ENCODE measurements around the gene IFNAR1. TPM values are rescaled to one million over a fixed set of nuclear protein-coding genes. Genes with fewer than 3 reads are reported as not detected.
A peak's percentile ranks its signal among the peaks of the same experiment; 100 is the strongest.

Gene IFNAR1
- total and polyA plus RNA-seq, 2 of the 4 experiments (the other 2 are of a cell fraction) = 7.8 to 9.9 TPM

- no peak overlapping the region for H3K4ac ChIP-seq (ENCODE audit: low read depth, low read length)
- no peaks in the 10 kb centered on the region for H4K20me1 ChIP-seq (ENCODE audit: insufficient read depth, low read length)
- ChIA-PET CTCF (no interaction called here), POLR2A (ENCODE audit: unreplicated experiment) (interaction anchor here (0.7 kb wide), 1 partner anchor 20 kb away, joined by 11 read pairs; no protein-coding TSS in a partner anchor)
- H3K27ac ChIP-seq (ENCODE audit: insufficient read depth, low read length) = no peak overlapping the region
- H3K79me1 ChIP-seq (ENCODE audit: low read depth in 1 of 2, low read length in 2 of 2) = no peaks in the 10 kb centered on the region
- H3K27me3 ChIP-seq (ENCODE audit: control insufficient read depth, insufficient read depth, low read length) = no peaks in the 10 kb centered on the region
- no peak overlapping the region for H2BK15ac ChIP-seq (ENCODE audit: low read depth, low read length)
- H4K8ac ChIP-seq (ENCODE audit: low read depth in 2 of 2, low read length in 2 of 2) = no peak overlapping the region
- no peak for ATAC-seq (ENCODE audit: low read depth)
- BruUV-seq (replicated peaks) = no TSS peak
- H3K9me3 ChIP-seq (ENCODE audit: control insufficient read depth, insufficient read depth, low read length) = no peaks in the 10 kb centered on the region
- H2AK5ac ChIP-seq (ENCODE audit: low read depth, low read length) = no peak overlapping the region
- H2BK120ac ChIP-seq (ENCODE audit: low read depth, low read length) = no peak overlapping the region
- no peak overlapping the region for H3K4me2 ChIP-seq (ENCODE audit: low read depth, low read length)
- dilution Hi-C loops (cut with HindIII; ENCODE audit: low sequenced_read_pairs, unreplicated experiment) = no loop called here
- no peak overlapping the region for H4K5ac ChIP-seq (ENCODE audit: low read depth, low read length)
- H3K9me1 ChIP-seq (ENCODE audit: insufficient read depth, low read length) = no peaks in the 10 kb centered on the region; the same call in 1 of the 2 replicates
- H4K91ac ChIP-seq (ENCODE audit: insufficient read depth, low read depth, low read length) = no peak overlapping the region
- H2AFZ ChIP-seq (replicated peaks; ENCODE audit: low read length, poor library complexity) = no peak overlapping the region
- H3K14ac ChIP-seq (replicated peaks; ENCODE audit: low read depth, low read length) = no peak overlapping the region
- peak overlapping the region; percentile 20; the same call in 1 of the 2 replicates for H3K56ac ChIP-seq (ENCODE audit: extremely low read depth, insufficient read depth, low read length)
- no peak overlapping the region for H3K23ac ChIP-seq (ENCODE audit: low read depth, low read length)
- H3K4me3 ChIP-seq (ENCODE audit: insufficient read depth, low read depth, low read length) = no peak overlapping the region
- no CpG with 5 or more reads among the region's 3 CpGs for WGBS, 2 experiments (ENCODE audit: extremely low coverage in 2 of 2, insufficient read length in 1 of 2)
- in situ Hi-C loops (cut with MboI; ENCODE audit: low sequenced_read_pairs) = no loop called here
- H3K36me3 ChIP-seq (ENCODE audit: control insufficient read depth, insufficient read depth, low read length) = no peaks in the 10 kb centered on the region
- no peak for DNase-seq
- H2BK20ac ChIP-seq (ENCODE audit: low read depth, low read length) = peak overlapping the region; percentile 36; the same call in 1 of the 2 replicates
- H2BK5ac ChIP-seq (ENCODE audit: low read depth, low read length, poor library complexity, severe bottlenecking) = no peak overlapping the region
- H3K9ac ChIP-seq (ENCODE audit: low read depth, low read length) = no peak overlapping the region
- intact Hi-C loops (cut with micrococcal nuclease) = no loop called here
- no peak overlapping the region for H2AK9ac ChIP-seq (replicated peaks; ENCODE audit: low read depth, low read length, poor library complexity)
- peaks cover 12% of the 10 kb centered on the region for H3K4me1 ChIP-seq (ENCODE audit: control insufficient read depth, insufficient read depth, low read length)
- no peak for TF ChIP-seq USF2 (IDR thresholded peaks at IDR 0.05; ENCODE audit: low read depth, low read length)
- TF ChIP-seq RFX5 (IDR thresholded peaks at IDR 0.05; ENCODE audit: low read depth, low read length) = no peak
- TF ChIP-seq MXI1 (IDR thresholded peaks at IDR 0.05; ENCODE audit: borderline replicate concordance, low read depth, low read length) = no peak
- TF ChIP-seq ELK1 (IDR thresholded peaks at IDR 0.05; ENCODE audit: borderline replicate concordance, low read depth, low read length) = no peak
- TF ChIP-seq CTCF (conservative IDR thresholded peaks at IDR 0.05; ENCODE audit: low read depth, low read length) = no peak
- no peak overlapping the region for H3K18ac ChIP-seq (ENCODE audit: low read depth, low read length)
Observed at GRCh38 chr21:33397717-33398116, 72.9 kb downstream of the IFNAR1 start.

Measured in IMR-90 (cell line).